Measurements from ENCODE around the gene REEP5.

DNA sequence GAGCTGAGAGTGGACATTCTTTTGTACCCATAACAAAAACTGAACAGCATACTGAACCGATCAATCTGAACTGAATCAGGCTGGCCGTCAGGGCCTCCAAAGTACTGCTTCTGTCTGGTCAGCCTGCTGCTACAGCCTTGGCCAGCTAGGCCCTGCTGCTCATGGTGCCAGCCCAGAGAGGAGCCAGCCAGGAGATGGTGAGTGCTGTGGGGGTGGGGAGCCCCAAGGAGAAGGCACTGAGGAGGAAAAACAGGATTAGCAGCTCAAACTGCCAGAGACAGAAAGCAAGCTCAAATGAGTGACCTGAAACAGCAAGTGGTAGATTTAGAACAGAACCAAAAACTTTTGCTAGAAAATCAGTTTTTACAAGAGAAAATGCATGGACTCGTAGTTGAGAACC, 37.0 kb downstream of the REEP5 start:
- TF ChIP-seq, protein P1, sequence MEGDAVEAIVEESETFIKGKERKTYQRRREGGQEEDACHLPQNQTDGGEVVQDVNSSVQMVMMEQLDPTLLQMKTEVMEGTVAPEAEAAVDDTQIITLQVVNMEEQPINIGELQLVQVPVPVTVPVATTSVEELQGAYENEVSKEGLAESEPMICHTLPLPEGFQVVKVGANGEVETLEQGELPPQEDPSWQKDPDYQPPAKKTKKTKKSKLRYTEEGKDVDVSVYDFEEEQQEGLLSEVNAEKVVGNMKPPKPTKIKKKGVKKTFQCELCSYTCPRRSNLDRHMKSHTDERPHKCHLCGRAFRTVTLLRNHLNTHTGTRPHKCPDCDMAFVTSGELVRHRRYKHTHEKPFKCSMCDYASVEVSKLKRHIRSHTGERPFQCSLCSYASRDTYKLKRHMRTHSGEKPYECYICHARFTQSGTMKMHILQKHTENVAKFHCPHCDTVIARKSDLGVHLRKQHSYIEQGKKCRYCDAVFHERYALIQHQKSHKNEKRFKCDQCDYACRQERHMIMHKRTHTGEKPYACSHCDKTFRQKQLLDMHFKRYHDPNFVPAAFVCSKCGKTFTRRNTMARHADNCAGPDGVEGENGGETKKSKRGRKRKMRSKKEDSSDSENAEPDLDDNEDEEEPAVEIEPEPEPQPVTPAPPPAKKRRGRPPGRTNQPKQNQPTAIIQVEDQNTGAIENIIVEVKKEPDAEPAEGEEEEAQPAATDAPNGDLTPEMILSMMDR (IDR thresholded peaks at IDR 0.05 in 4 of 5, conservative IDR thresholded peaks at IDR 0.05 in 1 of 5) = no peak
- TF ChIP-seq POLR2A (IDR thresholded peaks at IDR 0.05) = no peak
